ENCODE measurements around the gene NADK. TPM values are rescaled to one million over a fixed set of nuclear protein-coding genes. Genes with fewer than 3 reads are reported as not detected.

NADK gene
- total RNA-seq, 2 experiments from 2014 or later = 57.3 to 65.6 TPM

DNA sequence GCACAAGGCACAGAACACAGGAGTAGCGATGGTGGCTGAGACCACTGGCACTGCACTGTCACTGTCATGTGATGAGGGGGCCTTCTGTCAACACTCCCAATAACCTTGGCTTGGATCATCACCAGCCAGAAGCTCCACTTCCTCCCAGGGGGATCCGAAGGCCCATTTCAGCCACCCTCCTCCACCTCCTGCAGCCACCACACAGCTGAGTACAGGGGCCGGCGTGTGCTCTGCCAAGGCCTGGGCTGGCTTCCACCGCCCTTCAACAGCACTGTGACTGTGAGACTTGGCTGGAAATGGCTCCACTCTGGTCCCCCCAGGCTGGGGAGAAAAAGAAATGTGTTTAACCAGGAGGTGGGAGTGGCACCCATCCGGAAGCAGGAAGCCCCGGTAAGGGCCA lies 9.9 kb upstream of the NADK start:
- Mint-ChIP-seq H3K27ac (no peak overlapping the region), H3K27me3 (no peaks in the 10 kb centered on the region), H3K4me3 (no peak overlapping the region)

DNA sequence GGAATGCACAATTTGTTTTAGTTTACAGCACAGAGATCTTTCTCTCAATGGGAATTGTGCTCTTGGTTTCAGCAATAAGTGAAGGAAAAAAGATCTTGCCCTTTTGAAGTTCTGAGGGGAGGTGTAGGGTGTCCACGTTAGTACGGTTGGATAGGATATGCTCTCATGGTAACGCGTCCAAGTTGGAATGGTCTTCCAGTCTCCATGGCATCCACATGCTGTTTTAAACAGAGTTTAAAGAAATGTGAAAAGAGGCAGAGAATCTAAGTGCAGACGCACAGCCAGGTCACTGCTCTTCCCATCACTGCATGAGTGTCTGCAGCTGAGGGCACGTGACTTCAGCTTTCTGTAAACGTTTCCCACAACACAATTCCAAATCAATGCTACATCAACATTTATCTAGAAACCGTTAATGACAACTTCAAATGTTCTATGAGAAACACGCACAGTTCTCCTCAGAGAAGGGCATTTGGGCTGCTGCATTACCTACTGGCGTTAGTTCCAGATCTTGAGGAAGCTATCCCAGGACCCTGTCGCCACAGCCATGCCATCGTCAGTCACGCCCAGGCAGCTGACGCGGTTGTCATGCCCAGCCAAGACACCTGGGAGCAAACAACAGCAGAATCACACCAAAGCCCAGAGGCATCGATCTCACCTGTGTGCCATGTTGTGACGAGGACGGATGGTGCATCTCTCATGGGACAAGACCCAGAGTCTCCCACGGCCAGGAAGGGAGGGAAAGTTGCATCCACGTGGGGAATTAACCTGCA lies 8.8 kb upstream of the NADK start:
- POLR2A ChIA-PET = interaction anchor here (0.6 kb wide), 1 partner anchor 370 kb away, joined by 3 read pairs; no protein-coding TSS in a partner anchor

More for the DNA sequence above, 9.9 kb upstream of the NADK start:
- Mint-ChIP-seq H3K9me3 (no peaks in the 10 kb centered on the region), H3K36me3 (ENCODE audit: low read depth) (peaks cover 50% of the 10 kb centered on the region), H3K4me1 (ENCODE audit: low read depth) (peaks cover 5% of the 10 kb centered on the region)
- ATAC-seq (no peak), DNase-seq (no peak)
- TF ChIP-seq, protein P1, sequence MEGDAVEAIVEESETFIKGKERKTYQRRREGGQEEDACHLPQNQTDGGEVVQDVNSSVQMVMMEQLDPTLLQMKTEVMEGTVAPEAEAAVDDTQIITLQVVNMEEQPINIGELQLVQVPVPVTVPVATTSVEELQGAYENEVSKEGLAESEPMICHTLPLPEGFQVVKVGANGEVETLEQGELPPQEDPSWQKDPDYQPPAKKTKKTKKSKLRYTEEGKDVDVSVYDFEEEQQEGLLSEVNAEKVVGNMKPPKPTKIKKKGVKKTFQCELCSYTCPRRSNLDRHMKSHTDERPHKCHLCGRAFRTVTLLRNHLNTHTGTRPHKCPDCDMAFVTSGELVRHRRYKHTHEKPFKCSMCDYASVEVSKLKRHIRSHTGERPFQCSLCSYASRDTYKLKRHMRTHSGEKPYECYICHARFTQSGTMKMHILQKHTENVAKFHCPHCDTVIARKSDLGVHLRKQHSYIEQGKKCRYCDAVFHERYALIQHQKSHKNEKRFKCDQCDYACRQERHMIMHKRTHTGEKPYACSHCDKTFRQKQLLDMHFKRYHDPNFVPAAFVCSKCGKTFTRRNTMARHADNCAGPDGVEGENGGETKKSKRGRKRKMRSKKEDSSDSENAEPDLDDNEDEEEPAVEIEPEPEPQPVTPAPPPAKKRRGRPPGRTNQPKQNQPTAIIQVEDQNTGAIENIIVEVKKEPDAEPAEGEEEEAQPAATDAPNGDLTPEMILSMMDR (IDR thresholded peaks at IDR 0.05) = no peak
- intact Hi-C loops (cut with micrococcal nuclease) = loop anchor here (10.0 kb wide), 1 partner anchor 107 kb away; the partner anchor contains the start of gene GNB1
- ChIA-PET POLR2A (no interaction called here), CTCF (interaction anchor here (1.4 to 1.6 kb wide), 2 partner anchors 94 to 121 kb away, joined by 3 to 4 read pairs; no protein-coding TSS in a partner anchor)

DNA sequence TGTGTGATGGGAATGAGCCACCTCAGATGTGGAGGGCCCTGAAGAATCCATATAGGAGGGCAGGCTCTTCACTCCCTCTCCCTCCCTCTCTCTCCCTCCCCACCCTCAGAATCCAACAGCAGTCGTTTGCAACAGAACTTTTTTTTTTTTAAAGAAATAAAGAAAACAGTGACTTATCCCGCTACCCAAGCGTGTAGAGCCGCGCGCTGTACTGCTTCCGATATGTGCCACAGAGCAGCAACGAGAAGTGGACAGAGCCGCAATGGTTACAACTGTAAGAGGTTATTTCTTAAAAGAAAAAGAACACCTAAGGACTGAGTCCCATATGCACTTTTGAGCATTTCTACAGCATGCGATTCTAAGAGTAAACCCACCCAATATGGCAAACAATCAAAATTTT lies 7.4 kb upstream of the NADK start:
- TF ChIP-seq, protein P1 (IDR thresholded peaks at IDR 0.05) = no peak
- Mint-ChIP-seq H3K36me3 (ENCODE audit: low read depth) (peaks cover 41% of the 10 kb centered on the region), H3K4me1 (ENCODE audit: low read depth) (peaks cover 24% of the 10 kb centered on the region), H3K27ac (no peak overlapping the region), H3K9me3 (no peaks in the 10 kb centered on the region), H3K27me3 (no peaks in the 10 kb centered on the region), H3K4me3 (no peak overlapping the region)
- intact Hi-C loops (cut with micrococcal nuclease) = loop anchor here (10.0 kb wide), 1 partner anchor 109 kb away; the partner anchor contains the start of gene GNB1
- ATAC-seq (no peak), DNase-seq (no peak)
- POLR2A ChIA-PET = no interaction called here
- CTCF ChIA-PET = interaction anchor here (1.6 kb wide), 1 partner anchor 120 kb away, joined by 4 read pairs; no protein-coding TSS in a partner anchor

More for the DNA sequence above, 8.8 kb upstream of the NADK start:
- Mint-ChIP-seq H3K4me1 (ENCODE audit: low read depth) (peaks cover 11% of the 10 kb centered on the region), H3K27ac (peak overlapping the region; percentile 21), H3K36me3 (ENCODE audit: low read depth) (peaks cover 47% of the 10 kb centered on the region), H3K27me3 (no peaks in the 10 kb centered on the region), H3K9me3 (no peaks in the 10 kb centered on the region), H3K4me3 (no peak overlapping the region)
- TF ChIP-seq, protein P1 (IDR thresholded peaks at IDR 0.05) = no peak
- CTCF ChIA-PET = no interaction called here
- DNase-seq (no peak), ATAC-seq (no peak)
- intact Hi-C loops (cut with micrococcal nuclease) = loop anchor here (10.0 kb wide), 1 partner anchor 108 kb away; the partner anchor contains the start of gene GNB1

DNA sequence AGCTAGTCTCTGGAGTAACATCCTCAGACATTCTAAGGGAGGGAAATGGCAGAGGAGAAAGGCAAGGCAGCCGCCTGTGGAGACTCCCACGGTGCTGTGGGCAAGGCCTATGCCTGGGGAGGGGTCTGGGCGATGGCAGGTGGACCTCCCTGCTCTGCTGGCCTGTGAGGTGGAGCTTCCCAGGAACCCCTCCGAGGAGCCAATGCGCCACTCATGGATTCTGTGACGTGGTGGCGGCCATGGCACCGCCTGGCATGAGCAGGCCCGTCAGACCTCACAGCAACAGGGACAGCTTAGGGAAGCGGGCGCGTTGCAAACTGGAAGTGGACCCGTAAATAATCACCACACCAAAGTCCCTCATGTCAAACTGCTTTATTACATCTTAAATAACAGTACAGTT lies 6.7 kb upstream of the NADK start:
- Mint-ChIP-seq H3K27me3 (no peaks in the 10 kb centered on the region), H3K36me3 (ENCODE audit: low read depth) (peaks cover 33% of the 10 kb centered on the region), H3K4me1 (ENCODE audit: low read depth) (peaks cover 31% of the 10 kb centered on the region), H3K27ac (no peak overlapping the region), H3K4me3 (no peak overlapping the region), H3K9me3 (no peaks in the 10 kb centered on the region)
- ChIA-PET CTCF (interaction anchor here (1.6 kb wide), 1 partner anchor 121 kb away, joined by 4 read pairs; no protein-coding TSS in a partner anchor), POLR2A (no interaction called here)
- no peak for DNase-seq
- TF ChIP-seq, protein P1 (IDR thresholded peaks at IDR 0.05) = no peak
- no peak for ATAC-seq
- intact Hi-C loops (cut with micrococcal nuclease) = loop anchor here (10.0 kb wide), 1 partner anchor 110 kb away; the partner anchor contains the start of gene GNB1

DNA sequence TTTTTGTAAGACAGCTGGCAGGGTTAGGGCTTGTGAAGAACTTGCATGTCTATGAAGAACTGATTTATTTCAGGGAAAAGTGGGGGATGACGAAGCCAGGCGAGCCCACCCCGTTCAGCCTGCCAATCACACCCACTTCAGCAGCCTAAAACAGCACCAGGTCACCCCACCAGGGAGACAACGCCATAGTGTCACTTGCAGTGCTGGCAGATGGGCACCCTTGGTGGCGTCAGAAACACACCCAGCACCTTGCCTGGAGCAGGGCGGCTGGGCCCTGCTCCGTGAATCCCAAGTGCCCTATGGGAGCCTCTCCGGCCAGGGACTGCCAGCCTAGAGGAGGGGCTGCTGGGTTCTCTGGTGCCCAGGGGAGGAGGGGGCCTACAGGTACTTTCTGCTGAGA lies 5.0 kb upstream of the NADK start:
- TF ChIP-seq, protein P1 (IDR thresholded peaks at IDR 0.05) = no peak
- no peak for DNase-seq
- Mint-ChIP-seq H3K4me1 (ENCODE audit: low read depth) (peaks cover 42% of the 10 kb centered on the region), H3K27me3 (no peaks in the 10 kb centered on the region), H3K9me3 (no peaks in the 10 kb centered on the region), H3K4me3 (no peak overlapping the region), H3K27ac (peak overlapping the region; percentile 90), H3K36me3 (ENCODE audit: low read depth) (peaks cover 21% of the 10 kb centered on the region)
- intact Hi-C loops (cut with micrococcal nuclease) = loop anchor here (10.0 kb wide), 1 partner anchor 111 kb away; the partner anchor contains the start of gene GNB1
- ChIA-PET CTCF (no interaction called here), POLR2A (interaction anchor here (0.6 to 1.0 kb wide), 2 partner anchors 11 to 106 kb away, joined by 3 to 4 read pairs; no protein-coding TSS in a partner anchor)
- no peak for ATAC-seq

Data from activated CD8-positive, alpha-beta T cell treated with anti-CD3 and anti-CD28 coated beads for 36 hours (primary cell).